ENCODE measurements around the gene CACNA2D4. TPM values are rescaled to one million over a fixed set of nuclear protein-coding genes. Genes with fewer than 3 reads are reported as not detected.

Gene CACNA2D4
- total RNA-seq, 1 experiment from 2014 or later: 1.7 TPM

DNA sequence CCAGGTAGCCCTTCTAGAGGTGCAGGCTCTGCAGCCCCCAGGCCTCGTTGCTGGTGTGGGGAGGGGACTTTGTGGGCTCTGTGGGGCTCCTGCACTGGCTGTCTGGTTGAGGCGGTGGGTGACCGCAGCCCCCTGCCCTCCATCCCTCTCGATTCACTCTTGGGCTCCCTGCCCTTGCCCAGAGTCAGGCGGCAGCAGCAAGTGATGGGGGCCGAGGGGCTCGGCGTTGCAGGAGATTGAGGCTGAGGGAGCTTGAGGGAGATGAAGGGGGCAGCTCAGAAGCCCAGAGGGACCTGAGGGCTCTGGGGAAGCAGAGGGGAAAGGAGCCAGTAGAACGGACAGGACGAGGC lies 107.5 kb downstream of the CACNA2D4 start:
- ChIA-PET RAD21 (ENCODE audit: low non-redundant PET in 1 of 2, low total read pairs in 2 of 2, uncharacterized antibody in 2 of 2, unreplicated experiment in 2 of 2) (no interaction called here), POLR2A (no interaction called here), CTCF (no interaction called here)
- TF ChIP-seq, protein P1, sequence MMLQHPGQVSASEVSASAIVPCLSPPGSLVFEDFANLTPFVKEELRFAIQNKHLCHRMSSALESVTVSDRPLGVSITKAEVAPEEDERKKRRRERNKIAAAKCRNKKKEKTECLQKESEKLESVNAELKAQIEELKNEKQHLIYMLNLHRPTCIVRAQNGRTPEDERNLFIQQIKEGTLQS (IDR thresholded peaks at IDR 0.05): no peak
- TF ChIP-seq EZH2 (IDR thresholded peaks at IDR 0.05) (no peak), ZNF274 (IDR thresholded peaks at IDR 0.05; ENCODE audit: low read depth, low read length) (no peak), MAX (IDR thresholded peaks at IDR 0.05) (no peak), POLR2A (IDR thresholded peaks at IDR 0.05; ENCODE audit: borderline replicate concordance, extremely low read depth, insufficient read depth, insufficient read length) (no peak), REST (IDR thresholded peaks at IDR 0.05; ENCODE audit: low read depth) (no peak), TCF7L2 (IDR thresholded peaks at IDR 0.05; ENCODE audit: borderline replicate concordance, extremely low read depth, insufficient read depth, insufficient read length) (no peak)
- TF ChIP-seq, protein P2, sequence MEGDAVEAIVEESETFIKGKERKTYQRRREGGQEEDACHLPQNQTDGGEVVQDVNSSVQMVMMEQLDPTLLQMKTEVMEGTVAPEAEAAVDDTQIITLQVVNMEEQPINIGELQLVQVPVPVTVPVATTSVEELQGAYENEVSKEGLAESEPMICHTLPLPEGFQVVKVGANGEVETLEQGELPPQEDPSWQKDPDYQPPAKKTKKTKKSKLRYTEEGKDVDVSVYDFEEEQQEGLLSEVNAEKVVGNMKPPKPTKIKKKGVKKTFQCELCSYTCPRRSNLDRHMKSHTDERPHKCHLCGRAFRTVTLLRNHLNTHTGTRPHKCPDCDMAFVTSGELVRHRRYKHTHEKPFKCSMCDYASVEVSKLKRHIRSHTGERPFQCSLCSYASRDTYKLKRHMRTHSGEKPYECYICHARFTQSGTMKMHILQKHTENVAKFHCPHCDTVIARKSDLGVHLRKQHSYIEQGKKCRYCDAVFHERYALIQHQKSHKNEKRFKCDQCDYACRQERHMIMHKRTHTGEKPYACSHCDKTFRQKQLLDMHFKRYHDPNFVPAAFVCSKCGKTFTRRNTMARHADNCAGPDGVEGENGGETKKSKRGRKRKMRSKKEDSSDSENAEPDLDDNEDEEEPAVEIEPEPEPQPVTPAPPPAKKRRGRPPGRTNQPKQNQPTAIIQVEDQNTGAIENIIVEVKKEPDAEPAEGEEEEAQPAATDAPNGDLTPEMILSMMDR (IDR thresholded peaks at IDR 0.05 in 2 of 3, conservative IDR thresholded peaks at IDR 0.05 in 1 of 3; ENCODE audit: borderline replicate concordance in 1 of 3, insufficient read depth in 1 of 3, low read depth in 2 of 3, low read length in 2 of 3): no peak
- no peak overlapping the region for H3K4me3 ChIP-seq (replicated peaks in 1 of 2; ENCODE audit: low read depth in 1 of 2, low read length in 2 of 2)
- ATAC-seq: no peak
- H3K9me2 ChIP-seq (ENCODE audit: insufficient read depth): no peaks in the 10 kb centered on the region
- no TSS peak for BruUV-seq (replicated peaks)
- no peaks in the 10 kb centered on the region for H3K36me3 ChIP-seq (ENCODE audit: control insufficient read depth in 1 of 2, insufficient read depth in 2 of 2, low read length in 2 of 2)
- H2AFZ ChIP-seq (ENCODE audit: low read depth, low read length, poor library complexity, severe bottlenecking): no peak overlapping the region
- no peaks in the 10 kb centered on the region for H3K79me2 ChIP-seq (ENCODE audit: insufficient read depth, low read length)
- H3K27ac ChIP-seq (ENCODE audit: low read depth, low read length): no peak overlapping the region
- H4K20me1 ChIP-seq (ENCODE audit: insufficient read depth): no peaks in the 10 kb centered on the region
- H3K9ac ChIP-seq (ENCODE audit: low read length): no peak overlapping the region
- H3K4me2 ChIP-seq (ENCODE audit: low read length): no peak overlapping the region
- peaks cover 0 to 4% of the 10 kb centered on the region in 2 experiments; a peak in 1 of 4 replicates for H3K4me1 ChIP-seq (ENCODE audit: control insufficient read depth in 1 of 2, insufficient read depth in 2 of 2, low read length in 2 of 2)
- no peaks in the 10 kb centered on the region for H3K9me3 ChIP-seq (ENCODE audit: control insufficient read depth in 1 of 2, insufficient read depth in 1 of 2, low read depth in 1 of 2, low read length in 2 of 2)
- intact Hi-C loops (cut with micrococcal nuclease): no loop called here
- DNase-seq (ENCODE audit: low read depth, low spot score): no peak
- no peaks in the 10 kb centered on the region for H3K27me3 ChIP-seq (ENCODE audit: insufficient read depth, low read length)
